Right cardiac atrium (tissue), 5 donors: ENCODE results near the gene TMEM143. TPM values are rescaled to one million over a fixed set of nuclear protein-coding genes. Genes with fewer than 3 reads are reported as not detected.

Experiments used
- ATAC-seq, 2 donors: fragments of 200-7000 bp; cut with Tn5 transposase; one replicate each; pipeline versions ENCODE4 v1.8.0 to v1.9.1; 2020; ENCODE audit warnings: moderate library complexity in 2 of 2, mild to moderate bottlenecking in 1 of 2
- DNase-seq, 3 donors: peaks; one replicate each; pipeline ENCODE4 v3.0.0-alpha.2; 2020
- H3K27ac ChIP-seq: one replicate; pipeline ENCODE4 v1.5.1; 2013; ENCODE audit warnings: mild to moderate bottlenecking, low read length, control low read depth, moderate library complexity
- H3K27me3 ChIP-seq: one replicate; pipeline ENCODE4 v1.6.1; 2013; ENCODE audit not compliant: control insufficient read depth, insufficient read depth
- H3K4me1 ChIP-seq: one replicate; pipeline ENCODE4 v1.6.1; 2013; ENCODE audit warnings: low read length; ENCODE audit not compliant: control insufficient read depth, insufficient read depth
- H3K4me3 ChIP-seq: one replicate; pipeline ENCODE4 v1.5.1; 2013; ENCODE audit warnings: low read length, control low read depth
- H3K9me3 ChIP-seq: one replicate; pipeline ENCODE4 v1.6.1; 2013; ENCODE audit warnings: low read length; ENCODE audit not compliant: control insufficient read depth
- WGBS: extraction: QIAGEN DNeasy Blood & Tissue Kit; methylation state at CpG from one replicate; pipeline ENCODE4 v1.1.7; 2013; 5-methylcytosine and 5-hydroxymethylcytosine counted together
- intact Hi-C, 4 donors: fragments of 100-400 bp; cut with DNase I; formaldehyde crosslinking; loops; one replicate each; pipeline versions ENCODE4 v1.11.0 to v1.14.0; 2022 to 2023
- long read RNA-seq, 4 donors: library from polyadenylated mRNA; unstranded; transcript quantifications; one replicate each; pipeline ENCODE4 v2.0.0, GENCODE V29; 2020 to 2021
- polyA plus RNA-seq: library from polyadenylated mRNA; stranded (reverse); fragments of 200-250 nt; gene quantifications from one replicate; pipeline ENCODE4 v1.2.3, GENCODE V29; 2013
- total RNA-seq, 4 donors: library from RNA; stranded (reverse); fragmentation: NEBNext Ultra II Directional; extraction: Animal tissue kit (Norgen Biotek cat#: 25700); gene quantifications; one replicate each; pipeline ENCODE4 v1.2.1, GENCODE V29; 2021
- donor health status: healthy with polysubstance abuse.
- donor health status: DM: no; HTN: yes; CAD: no.
- donor health status: DM: no; HTN: no; CAD: no.
- donor health status: DM: no; HTN: yes; CAD: no; lungs with severe emphysema.
- donor health status: DM: yes; HTN: yes; CAD: no.

The TMEM143 gene
- total RNA-seq (10 to 100 TPM; 35.0 to 56.7 (median 47.5) TPM), polyA plus RNA-seq (35.0 TPM)
- long read RNA-seq, donor 1, transcript TMEM143-201 (8 exons, 2,560 nt), result major isoform, 30 of 60 reads
- long read RNA-seq, donor 1, transcript TMEM143-203 (7 exons, 2,272 nt), result minor isoform, 9 of 60 reads
- long read RNA-seq, donor 1, partial matches to known transcripts, result 8 of 60 reads
- long read RNA-seq, donor 1, other reads (novel, unspliced or antisense), result 8 of 60 reads
- long read RNA-seq, donor 2, transcript TMEM143-203 (7 exons, 2,272 nt), result minor isoform, 7 of 32 reads
- long read RNA-seq, donor 2, transcript TMEM143-201 (8 exons, 2,560 nt), result major isoform, 18 of 32 reads
- long read RNA-seq, donor 2, partial matches to known transcripts, result 6 of 32 reads
- long read RNA-seq, donor 2, other reads (novel, unspliced or antisense), result 1 of 32 reads
- long read RNA-seq, donor 3, transcript TMEM143-201 (8 exons, 2,560 nt), result major isoform, 24 of 55 reads
- long read RNA-seq, donor 3, transcript TMEM143-203 (7 exons, 2,272 nt), result minor isoform, 13 of 55 reads
- long read RNA-seq, donor 3, partial matches to known transcripts, result 9 of 55 reads
- long read RNA-seq, donor 3, other reads (novel, unspliced or antisense), result 6 of 55 reads
- long read RNA-seq, donor 4, transcript TMEM143-203 (7 exons, 2,272 nt), result minor isoform, 8 of 48 reads
- long read RNA-seq, donor 4, transcript TMEM143-201 (8 exons, 2,560 nt), result major isoform, 26 of 48 reads
- long read RNA-seq, donor 4, partial matches to known transcripts, result 7 of 48 reads
- long read RNA-seq, donor 4, other reads (novel, unspliced or antisense), result 7 of 48 reads

- intact Hi-C loops, result no loop called here
- H3K4me3 ChIP-seq, result peak within 1 kb of the TSS; percentile 65
- no peaks in the 10 kb centered on the region for H3K9me3 ChIP-seq
- under 1% methylated on average over 59 of the region's 59 CpGs for WGBS
- H3K4me1 ChIP-seq, result no peaks in the 10 kb centered on the region
- DNase-seq (peak; percentile 99 to 100 (median 100)), ATAC-seq (peak; percentile 96 to 97)
- H3K27me3 ChIP-seq, result no peaks in the 10 kb centered on the region
- peak within 1 kb of the TSS; percentile 92 for H3K27ac ChIP-seq
Measured at GRCh38 chr19:48363810-48364597, at the start of gene TMEM143, which contains the start of gene SYNGR4. TSS of gene TMEM143 (minus strand) at chr19:48363940. CDS start at chr19:48363920, 20 bp downstream. TSS of gene SYNGR4 (plus strand) at chr19:48364367. CDS start at chr19:48365843, 1,476 bp downstream.

- Histone ChIP-seq H3K27me3 (no peaks in the 10 kb centered on the region), H3K4me1 (no peaks in the 10 kb centered on the region), H3K4me3 (no peak overlapping the region), H3K9me3 (no peaks in the 10 kb centered on the region), H3K27ac (no peak overlapping the region)
- WGBS, result 87% methylated on average over 13 of the region's 13 CpGs
- DNase-seq (no peak), ATAC-seq (no peak)
- intact Hi-C loops, result no loop called here
Measured at GRCh38 chr19:48405850-48406249, 42.1 kb upstream of the TMEM143 start.

- DNase-seq, result no peak
- Histone ChIP-seq H3K9me3 (no peaks in the 10 kb centered on the region), H3K4me3 (no peak overlapping the region), H3K27ac (no peak overlapping the region), H3K4me1 (no peaks in the 10 kb centered on the region), H3K27me3 (no peaks in the 10 kb centered on the region)
- intact Hi-C loops, result no loop called here
- ATAC-seq, result no peak
- 91% methylated on average over 27 of the region's 27 CpGs for WGBS
Measured at GRCh38 chr19:48405010-48405659, 41.4 kb upstream of the TMEM143 start.

DNA sequence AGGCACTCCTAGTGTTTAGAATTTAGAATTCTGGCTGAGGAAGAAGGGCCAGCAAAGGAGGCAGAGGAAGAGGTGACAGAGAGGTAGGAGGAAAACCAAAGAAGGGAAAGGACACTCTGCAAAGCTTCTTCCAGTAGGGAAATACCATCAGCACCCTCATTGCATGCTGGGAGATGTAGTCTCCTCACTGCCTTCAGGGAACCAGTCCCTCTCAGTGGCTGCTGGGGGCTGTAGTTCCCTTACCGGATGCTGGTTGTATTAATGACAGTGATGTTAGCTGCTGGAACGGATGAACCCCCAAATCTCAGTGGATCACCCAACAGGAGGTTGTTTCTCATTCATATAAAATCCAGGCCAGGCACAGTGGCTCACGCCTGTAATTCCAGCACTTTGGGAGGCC, 39.9 kb upstream of the TMEM143 start:
- 34% methylated on average over 3 of the region's 3 CpGs for WGBS
- H3K9me3 ChIP-seq, result no peaks in the 10 kb centered on the region
- no peak overlapping the region for H3K4me3 ChIP-seq
- H3K4me1 ChIP-seq, result no peaks in the 10 kb centered on the region
- ATAC-seq (peak; percentile 47 to 50), DNase-seq (peak in 1 of 3 donors; percentile 68)
- no peak overlapping the region for H3K27ac ChIP-seq
- no peaks in the 10 kb centered on the region for H3K27me3 ChIP-seq
- intact Hi-C loops, result no loop called here

- no peaks in the 10 kb centered on the region for H3K27me3 ChIP-seq
- no peaks in the 10 kb centered on the region for H3K4me1 ChIP-seq
- WGBS, result 67% methylated on average over 5 of the region's 5 CpGs
- intact Hi-C loops, result no loop called here
- H3K27ac ChIP-seq, result no peak overlapping the region
- DNase-seq (no peak), ATAC-seq (no peak)
- no peak overlapping the region for H3K4me3 ChIP-seq
- H3K9me3 ChIP-seq, result no peaks in the 10 kb centered on the region
Measured at GRCh38 chr19:48401287-48401686, 37.5 kb upstream of the TMEM143 start.

GRCh38 chr19:48400018-48400742, 36.4 kb upstream of the TMEM143 start:
- WGBS, result 31% methylated on average over 14 of the region's 14 CpGs
- DNase-seq (peak; percentile 73 to 87 (median 86)), ATAC-seq (peak; percentile 76 to 81)
- peak overlapping the region; percentile 2 for H3K27ac ChIP-seq
- no peak overlapping the region for H3K4me3 ChIP-seq
- no peaks in the 10 kb centered on the region for H3K27me3 ChIP-seq
- intact Hi-C loops, result no loop called here
- H3K4me1 ChIP-seq, result no peaks in the 10 kb centered on the region
- H3K9me3 ChIP-seq, result no peaks in the 10 kb centered on the region

DNA sequence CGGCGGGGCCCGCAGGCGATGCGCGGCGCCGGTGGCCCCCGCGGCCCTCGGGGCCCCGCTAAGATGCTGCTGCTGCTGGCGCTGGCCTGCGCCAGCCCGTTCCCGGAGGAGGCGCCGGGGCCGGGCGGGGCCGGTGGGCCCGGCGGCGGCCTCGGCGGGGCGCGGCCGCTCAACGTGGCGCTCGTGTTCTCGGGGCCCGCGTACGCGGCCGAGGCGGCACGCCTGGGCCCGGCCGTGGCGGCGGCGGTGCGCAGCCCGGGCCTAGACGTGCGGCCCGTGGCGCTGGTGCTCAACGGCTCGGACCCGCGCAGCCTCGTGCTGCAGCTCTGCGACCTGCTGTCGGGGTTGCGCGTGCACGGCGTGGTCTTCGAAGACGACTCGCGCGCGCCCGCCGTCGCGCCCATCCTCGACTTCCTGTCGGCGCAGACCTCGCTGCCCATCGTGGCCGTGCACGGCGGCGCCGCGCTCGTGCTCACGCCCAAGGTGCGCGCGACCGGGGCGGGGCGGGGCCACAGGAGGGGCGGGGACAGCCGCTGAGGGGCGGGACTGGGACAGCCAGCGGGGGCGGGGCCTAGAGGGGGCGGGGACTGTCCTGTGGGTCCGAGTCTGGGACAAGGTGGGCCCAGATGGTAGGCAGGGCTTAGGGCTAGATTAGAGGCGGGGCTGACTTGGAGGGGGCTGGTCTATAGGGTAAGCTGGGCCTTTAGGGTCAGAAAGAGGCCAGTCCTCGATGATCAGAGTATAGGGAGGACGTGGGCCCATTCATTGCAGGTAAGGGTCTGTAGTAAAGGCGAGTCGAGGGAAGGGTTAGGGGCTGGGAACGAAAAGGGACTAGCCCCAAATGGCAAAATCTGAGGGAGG, 34.9 kb upstream of the TMEM143 start:
- no peaks in the 10 kb centered on the region for H3K4me1 ChIP-seq
- no peaks in the 10 kb centered on the region for H3K9me3 ChIP-seq
- no peaks in the 10 kb centered on the region for H3K27me3 ChIP-seq
- no peak overlapping the region for H3K27ac ChIP-seq
- peak overlapping the region; percentile 48 for H3K4me3 ChIP-seq
- intact Hi-C loops, result no loop called here
- ATAC-seq, result peak; percentile 65 to 71
- WGBS, result 7% methylated on average over 104 of the region's 104 CpGs
- DNase-seq, result peak; percentile 81 to 93 (median 92)

DNA sequence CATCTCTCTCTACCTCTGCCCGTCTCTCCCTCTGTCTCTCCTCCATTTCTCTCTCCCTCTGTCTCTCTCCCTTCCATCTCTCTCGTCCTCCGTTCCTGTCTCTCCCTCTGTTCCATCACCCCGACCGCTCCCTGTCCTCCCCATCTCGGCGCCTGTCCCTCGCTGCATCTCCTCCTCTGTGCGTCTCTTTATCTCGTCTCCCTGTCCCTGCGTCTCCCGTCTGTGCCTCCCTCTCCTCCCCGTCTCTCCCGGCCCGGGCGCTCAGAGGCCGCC, 34.3 kb upstream of the TMEM143 start:
- intact Hi-C loops, result no loop called here
- Histone ChIP-seq H3K4me3 (peak overlapping the region; percentile 48), H3K4me1 (no peaks in the 10 kb centered on the region), H3K9me3 (no peaks in the 10 kb centered on the region), H3K27me3 (no peaks in the 10 kb centered on the region), H3K27ac (no peak overlapping the region)
- no peak for ATAC-seq
- DNase-seq, result no peak
- 2% methylated on average over 17 of the region's 17 CpGs for WGBS

GRCh38 chr19:48397263-48398101, 33.7 kb upstream of the TMEM143 start:
- no peaks in the 10 kb centered on the region for H3K9me3 ChIP-seq
- 29% methylated on average over 22 of the region's 22 CpGs for WGBS
- DNase-seq, result no peak
- H3K4me3 ChIP-seq, result peak overlapping the region; percentile 48
- no peaks in the 10 kb centered on the region for H3K27me3 ChIP-seq
- intact Hi-C loops, result no loop called here
- no peak for ATAC-seq
- no peak overlapping the region for H3K27ac ChIP-seq
- no peaks in the 10 kb centered on the region for H3K4me1 ChIP-seq
